Keratinocyte (primary cell): ENCODE data around the gene RHOBTB1. TPM values are rescaled to one million over a fixed set of nuclear protein-coding genes. Genes with fewer than 3 reads are reported as not detected.

Experiments used
- DNase-seq: peaks from one replicate; pipeline ENCODE4 v3.0.0-alpha.2; 2011; ENCODE audit warnings: low read depth, missing footprints, low spot score
- FAIRE-seq: peaks from 2 replicates; lab custom pipeline; 2011; peaks lifted over from hg19 to GRCh38; lab: Jason Lieb, UNC
- H2AFZ ChIP-seq: 2 replicates; pipeline ENCODE4 v1.6.0; 2012; ENCODE audit warnings: low read length, control low read depth, inconsistent platforms; ENCODE audit not compliant: control insufficient read depth
- H3K27ac ChIP-seq: 2 replicates; pipeline ENCODE4 v1.5.1; 2011; ENCODE audit warnings: low read length; ENCODE audit not compliant: control insufficient read depth, insufficient read depth
- H3K27me3 ChIP-seq: 3 replicates; pipeline ENCODE4 v1.6.0; 2011; ENCODE audit warnings: low read length; ENCODE audit not compliant: control insufficient read depth, insufficient read depth; ENCODE audit errors: extremely low read depth
- H3K36me3 ChIP-seq, 2 experiments: 2 replicates in 1 of 2; 3 replicates in 1 of 2; pipeline ENCODE4 v1.5.1; 2011; ENCODE audit warnings: low read length in 2 of 2, mild to moderate bottlenecking in 1 of 2; ENCODE audit not compliant: control insufficient read depth in 2 of 2, insufficient read depth in 2 of 2; ENCODE audit errors: extremely low read depth in 1 of 2
- H3K4me1 ChIP-seq: 3 replicates; pipeline ENCODE4 v1.5.1; 2011; ENCODE audit warnings: low read length; ENCODE audit not compliant: control insufficient read depth, insufficient read depth; ENCODE audit errors: extremely low read depth
- H3K4me2 ChIP-seq: 3 replicates; pipeline ENCODE4 v1.6.0; 2011; ENCODE audit warnings: low read depth, low read length; ENCODE audit not compliant: control insufficient read depth, insufficient read depth; ENCODE audit errors: extremely low read depth
- H3K4me3 ChIP-seq, 3 experiments: fragments of 200-600 bp in 1 of 3; sonication (generic) in 1 of 3; 2 replicates in 2 of 3; 3 replicates in 1 of 3; pipeline ENCODE4 v1.5.1; 2011 to 2016; ENCODE audit warnings: low read length in 3 of 3, mild to moderate bottlenecking in 3 of 3, control low read depth in 2 of 3, inconsistent platforms in 1 of 3, low read depth in 1 of 3, mixed read lengths in 1 of 3, mixed run types in 1 of 3, moderate library complexity in 1 of 3; ENCODE audit not compliant: control insufficient read depth in 2 of 3, insufficient read depth in 2 of 3; ENCODE audit errors: extremely low read depth in 1 of 3
- H3K79me2 ChIP-seq: 2 replicates; pipeline ENCODE4 v1.6.0; 2012; ENCODE audit warnings: low read length; ENCODE audit not compliant: control insufficient read depth, insufficient read depth
- H3K9ac ChIP-seq: 3 replicates; pipeline ENCODE4 v1.6.0; 2011; ENCODE audit warnings: low read length; ENCODE audit not compliant: control insufficient read depth, insufficient read depth; ENCODE audit errors: extremely low read depth
- H3K9me1 ChIP-seq: 3 replicates; pipeline ENCODE4 v1.6.0; 2011; ENCODE audit warnings: low read length; ENCODE audit not compliant: control insufficient read depth, insufficient read depth; ENCODE audit errors: extremely low read depth
- H3K9me3 ChIP-seq: 2 replicates; pipeline ENCODE4 v1.5.1; 2012; ENCODE audit warnings: low read depth, low read length; ENCODE audit not compliant: control insufficient read depth
- H4K20me1 ChIP-seq: 3 replicates; pipeline ENCODE4 v1.6.0; 2011; ENCODE audit warnings: low read length; ENCODE audit not compliant: control insufficient read depth, insufficient read depth; ENCODE audit errors: extremely low read depth
- CTCF ChIP-seq, 3 experiments: IDR thresholded peaks in 1 of 3; conservative IDR thresholded peaks in 1 of 3; optimal IDR thresholded peaks in 1 of 3; 2 replicates in 2 of 3; 3 replicates in 1 of 3; pipeline versions ENCODE3 to v1.5.1; 2011; ENCODE audit warnings: low read length in 3 of 3, mild to moderate bottlenecking in 3 of 3, moderate library complexity in 2 of 3, control low read depth in 1 of 3, inconsistent platforms in 1 of 3; ENCODE audit not compliant: insufficient read depth in 2 of 3; ENCODE audit errors: extremely low read depth in 1 of 3
- EZH2 ChIP-seq: IDR thresholded peaks from one replicate; pipeline ENCODE4 v1.6.1; 2012; ENCODE audit warnings: inconsistent platforms, mild to moderate bottlenecking, low read length, moderate library complexity
- dilution Hi-C: fragments of 300-500 bp; cut with MboI; formaldehyde crosslinking; loops from one replicate; pipeline ENCODE4 v1.7.0; 2020; ENCODE audit warnings: low sequenced_read_pairs; ENCODE audit not compliant: extremely low pct_ligation_motif_present
- polyA plus RNA-seq, 5 experiments: library from polyadenylated mRNA; depleted of rRNA in 3 of 5; stranded (reverse) in 3 of 5; stranded (forward) in 1 of 5; unstranded in 1 of 5; fragments of >200 nt; gene quantifications; 1 replicate in 1 of 5; 2 replicates in 3 of 5; 3 replicates in 1 of 5; pipeline versions ENCODE4 v1.2.1 to v1.2.3, GENCODE V29; 2011 to 2012; ENCODE audit warnings: missing spikeins in 2 of 5, low read depth in 1 of 5, low replicate concordance in 1 of 5

RHOBTB1 gene
- polyA plus RNA-seq, 1 donor (not counting 4 experiments of a cell fraction or from before 2014, with no cell fraction given) = 4.6 TPM

GRCh38 chr10:60856405-60856804 lies 87.6 kb downstream of the RHOBTB1 start:
- Histone ChIP-seq H4K20me1 (no peaks in the 10 kb centered on the region), H3K4me2 (no peak overlapping the region), H3K4me1 (no peaks in the 10 kb centered on the region), H3K27ac (no peak overlapping the region), H3K27me3 (no peaks in the 10 kb centered on the region), H3K36me3 (no peaks in the 10 kb centered on the region), H2AFZ (no peak overlapping the region), H3K79me2 (no peaks in the 10 kb centered on the region), H3K9me3 (no peaks in the 10 kb centered on the region), H3K4me3 (no peak overlapping the region), H3K9ac (no peak overlapping the region), H3K9me1 (no peaks in the 10 kb centered on the region)
- dilution Hi-C loops = no loop called here
- FAIRE-seq = no peak
- no peak for DNase-seq
- TF ChIP-seq EZH2 (no peak), CTCF (optimal IDR thresholded peaks at IDR 0.05 in 1 of 3, IDR thresholded peaks at IDR 0.05 in 1 of 3, conservative IDR thresholded peaks at IDR 0.05 in 1 of 3; ENCODE audit: extremely low read depth in 1 of 3, insufficient read depth in 2 of 3, low read length in 3 of 3) (no peak)

GRCh38 chr10:60853637-60854036 lies 90.3 kb downstream of the RHOBTB1 start:
- Histone ChIP-seq H3K9me3 (no peaks in the 10 kb centered on the region), H3K79me2 (no peaks in the 10 kb centered on the region), H3K4me1 (no peaks in the 10 kb centered on the region), H3K9ac (no peak overlapping the region), H3K4me3 (no peak overlapping the region), H3K27me3 (no peaks in the 10 kb centered on the region), H3K4me2 (no peak overlapping the region), H3K36me3 (no peaks in the 10 kb centered on the region), H3K9me1 (no peaks in the 10 kb centered on the region), H3K27ac (no peak overlapping the region), H2AFZ (no peak overlapping the region), H4K20me1 (no peaks in the 10 kb centered on the region)
- no peak for TF ChIP-seq EZH2
- no peak for TF ChIP-seq CTCF (optimal IDR thresholded peaks at IDR 0.05 in 1 of 3, IDR thresholded peaks at IDR 0.05 in 1 of 3, conservative IDR thresholded peaks at IDR 0.05 in 1 of 3; ENCODE audit: extremely low read depth in 1 of 3, insufficient read depth in 2 of 3, low read length in 3 of 3)
- no peak for FAIRE-seq
- dilution Hi-C loops = no loop called here
- no peak for DNase-seq
